ENCODE measurements around the gene KIF3C. TPM values are rescaled to one million over a fixed set of nuclear protein-coding genes. Genes with fewer than 3 reads are reported as not detected.
"Not testable (repeated sequence)": the region's sequence is repeated elsewhere in the genome, so short reads cannot be mapped to it uniquely, and the experiment has no call there.

The KIF3C gene
- total RNA-seq, 4 donors from 2014 or later = 3.6 to 6.7 (median 4.2) TPM

DNA sequence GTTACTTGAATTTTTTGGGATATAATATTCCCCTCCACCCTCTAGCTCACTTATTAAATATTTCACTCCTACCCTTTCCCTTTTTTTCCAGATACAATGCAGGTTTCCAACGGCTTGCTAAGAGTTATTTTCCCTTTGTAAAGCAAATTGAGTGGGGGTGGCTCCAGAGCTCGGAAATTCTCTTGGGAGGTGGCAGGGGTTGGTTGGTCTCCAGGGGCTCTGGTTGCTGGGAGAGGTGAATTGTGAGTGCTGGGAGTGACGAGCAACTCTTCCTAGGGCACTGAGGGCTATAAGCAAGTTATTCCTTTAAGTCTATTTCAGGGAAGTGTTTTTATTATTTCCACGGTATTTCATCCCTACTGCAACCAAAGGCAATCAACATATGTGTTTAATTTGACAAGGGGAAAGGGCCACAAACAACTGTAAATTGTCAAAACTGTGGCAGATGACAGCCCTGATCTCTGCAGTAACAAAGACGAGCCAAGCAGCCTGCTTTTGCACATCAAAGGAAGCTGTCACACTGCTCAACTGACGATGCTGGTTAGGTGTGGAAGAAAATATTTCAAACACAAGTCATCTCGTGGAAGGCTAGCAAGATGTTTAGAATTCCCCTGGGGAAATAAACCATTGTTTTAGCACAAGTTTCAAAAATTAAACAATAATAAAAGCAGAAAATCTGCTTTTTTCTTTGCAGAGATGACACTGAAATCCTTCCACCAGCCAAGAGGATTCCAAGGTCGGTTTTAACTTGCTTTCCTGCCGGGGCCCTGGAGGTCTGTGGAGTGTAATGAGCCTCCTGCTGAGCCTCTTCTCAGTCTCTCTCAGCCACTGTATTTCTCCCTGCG, 69.2 kb downstream of the KIF3C start:
- TF ChIP-seq, protein P1, sequence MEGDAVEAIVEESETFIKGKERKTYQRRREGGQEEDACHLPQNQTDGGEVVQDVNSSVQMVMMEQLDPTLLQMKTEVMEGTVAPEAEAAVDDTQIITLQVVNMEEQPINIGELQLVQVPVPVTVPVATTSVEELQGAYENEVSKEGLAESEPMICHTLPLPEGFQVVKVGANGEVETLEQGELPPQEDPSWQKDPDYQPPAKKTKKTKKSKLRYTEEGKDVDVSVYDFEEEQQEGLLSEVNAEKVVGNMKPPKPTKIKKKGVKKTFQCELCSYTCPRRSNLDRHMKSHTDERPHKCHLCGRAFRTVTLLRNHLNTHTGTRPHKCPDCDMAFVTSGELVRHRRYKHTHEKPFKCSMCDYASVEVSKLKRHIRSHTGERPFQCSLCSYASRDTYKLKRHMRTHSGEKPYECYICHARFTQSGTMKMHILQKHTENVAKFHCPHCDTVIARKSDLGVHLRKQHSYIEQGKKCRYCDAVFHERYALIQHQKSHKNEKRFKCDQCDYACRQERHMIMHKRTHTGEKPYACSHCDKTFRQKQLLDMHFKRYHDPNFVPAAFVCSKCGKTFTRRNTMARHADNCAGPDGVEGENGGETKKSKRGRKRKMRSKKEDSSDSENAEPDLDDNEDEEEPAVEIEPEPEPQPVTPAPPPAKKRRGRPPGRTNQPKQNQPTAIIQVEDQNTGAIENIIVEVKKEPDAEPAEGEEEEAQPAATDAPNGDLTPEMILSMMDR (IDR thresholded peaks at IDR 0.05) = no peak
- no peak for TF ChIP-seq POLR2A (IDR thresholded peaks at IDR 0.05)
- WGBS, 2 donors = 20 to 26% methylated on average over 10 of the region's 10 CpGs
- intact Hi-C loops (cut with DNase I; ENCODE audit: low total_unique reads) = no loop called here
- no peak for DNase-seq (ENCODE audit: low spot score in 2 of 2)
- no peak overlapping the region for H3K4me3 ChIP-seq (ENCODE audit: low read depth, poor library complexity, severe bottlenecking)

DNA sequence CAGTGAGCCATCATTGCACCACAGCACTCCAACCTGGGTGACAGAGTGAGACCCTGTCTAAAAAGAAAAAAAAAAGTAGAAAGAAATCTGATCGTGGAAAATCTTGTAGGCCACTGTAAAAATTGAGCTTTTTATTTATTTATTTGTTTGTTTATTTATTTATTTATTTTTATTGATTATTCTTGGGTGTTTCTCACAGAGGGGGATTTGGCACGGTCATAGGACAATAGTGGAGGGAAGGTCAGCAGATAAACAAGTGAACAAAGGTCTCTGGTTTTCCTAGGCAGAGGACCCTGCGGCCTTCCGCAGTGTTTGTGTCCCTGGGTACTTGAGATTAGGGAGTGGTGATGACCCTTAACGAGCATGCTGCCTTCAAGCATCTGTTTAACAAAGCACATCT, 72.7 kb downstream of the KIF3C start:
- intact Hi-C loops (cut with DNase I; ENCODE audit: low total_unique reads); H3K4me3 ChIP-seq (ENCODE audit: low read depth, poor library complexity, severe bottlenecking); DNase-seq (ENCODE audit: low spot score in 2 of 2): not testable (repeated sequence)
- 62 to 84% methylated on average over 4 to 5 of the region's 5 CpGs for WGBS, 2 donors

DNA sequence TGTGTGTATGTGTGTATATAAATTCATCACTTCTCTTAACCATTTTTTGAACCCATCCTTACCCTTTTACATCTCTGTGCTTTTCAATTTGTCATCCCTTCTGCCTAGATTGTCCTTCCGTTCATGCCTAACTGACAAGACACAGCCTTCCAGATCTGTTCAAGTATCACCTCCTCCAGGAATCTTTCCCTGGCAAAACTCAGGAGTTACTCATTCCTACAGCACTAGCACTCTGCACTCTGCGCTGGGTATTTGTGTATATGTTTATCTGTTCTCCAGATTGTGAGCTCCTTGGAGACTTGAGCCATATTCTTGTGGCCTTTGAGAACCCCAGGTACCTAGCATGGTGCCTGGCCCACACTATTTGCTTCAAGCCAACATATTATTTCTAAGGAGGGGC, 77.2 kb downstream of the KIF3C start:
- DNase-seq (ENCODE audit: low spot score in 2 of 2) = no peak
- 70 to 90% methylated on average over 2 of the region's 2 CpGs for WGBS, 2 donors
- intact Hi-C loops (cut with DNase I; ENCODE audit: low total_unique reads) = no loop called here
- no peak for TF ChIP-seq POLR2A (IDR thresholded peaks at IDR 0.05)
- TF ChIP-seq, protein P1 (IDR thresholded peaks at IDR 0.05) = no peak
- H3K4me3 ChIP-seq (ENCODE audit: low read depth, poor library complexity, severe bottlenecking) = no peak overlapping the region

DNA sequence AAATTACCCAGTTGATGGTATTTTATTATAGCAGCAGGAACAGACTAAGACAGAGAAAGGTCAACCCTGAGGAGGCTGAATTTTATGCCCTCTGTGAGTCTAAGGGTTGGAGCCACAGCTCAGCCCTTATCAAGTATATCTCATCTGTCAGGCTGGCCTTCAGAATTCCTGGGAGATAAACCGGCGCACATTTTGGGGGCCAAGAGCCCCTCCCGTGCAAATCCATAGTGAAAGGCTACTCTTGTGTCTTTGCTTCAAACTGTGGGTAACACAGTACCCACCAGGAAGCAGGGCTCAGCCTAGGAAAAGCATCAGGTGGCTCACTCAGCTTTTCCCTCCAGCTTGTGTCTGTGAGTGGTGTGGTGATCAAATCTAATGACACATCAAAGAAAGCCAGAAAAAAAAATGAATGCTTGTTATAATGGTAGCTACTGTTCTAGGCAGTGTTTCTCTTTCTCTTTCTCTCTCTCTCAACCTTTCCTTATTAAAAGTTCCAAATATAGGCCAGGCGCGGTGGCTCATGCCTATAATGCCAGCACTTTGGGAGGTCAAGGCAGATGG, 79.0 kb downstream of the KIF3C start:
- WGBS, 2 donors = 84 to 88% methylated on average over 5 of the region's 5 CpGs
- TF ChIP-seq POLR2A (IDR thresholded peaks at IDR 0.05) = no peak
- TF ChIP-seq, protein P1 (IDR thresholded peaks at IDR 0.05) = no peak
- intact Hi-C loops (cut with DNase I; ENCODE audit: low total_unique reads) = no loop called here

DNA sequence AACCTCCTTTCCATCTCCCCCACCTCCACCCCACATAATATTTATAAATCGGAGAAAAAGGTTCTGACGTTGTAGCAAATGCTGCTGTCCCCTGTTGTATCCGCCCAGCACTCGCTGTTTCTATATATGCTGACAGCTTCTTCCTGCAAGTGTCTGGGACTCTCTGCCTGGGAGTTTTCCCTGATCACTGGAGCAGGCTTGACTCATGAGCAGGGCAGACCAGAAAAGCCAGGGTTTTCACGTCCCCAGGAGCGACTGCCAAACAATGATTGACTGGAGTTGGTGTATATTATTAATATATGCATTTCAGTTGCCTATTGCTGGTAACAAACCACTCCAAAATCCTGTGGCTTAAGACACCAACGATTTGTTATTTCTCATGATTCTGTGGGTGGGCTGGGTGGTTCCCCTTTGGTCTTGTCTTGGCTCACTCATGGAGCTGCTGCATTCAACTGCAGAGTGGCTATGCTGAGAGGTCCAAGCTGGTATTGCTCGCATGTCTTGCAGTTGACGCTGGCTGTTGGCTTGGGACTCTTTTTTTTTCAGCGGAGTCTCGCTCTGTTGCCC, 82.8 kb downstream of the KIF3C start:
- TF ChIP-seq, protein P1 (IDR thresholded peaks at IDR 0.05) = no peak
- no peak overlapping the region for H3K4me3 ChIP-seq (ENCODE audit: low read depth, poor library complexity, severe bottlenecking)
- WGBS, 2 donors = 59 to 62% methylated on average over 11 of the region's 11 CpGs
- intact Hi-C loops (cut with DNase I; ENCODE audit: low total_unique reads) = no loop called here
- no peak for DNase-seq (ENCODE audit: low spot score in 2 of 2)

More for the DNA sequence above, 79.0 kb downstream of the KIF3C start:
- no peak overlapping the region for H3K4me3 ChIP-seq (ENCODE audit: low read depth, poor library complexity, severe bottlenecking)
- no peak for DNase-seq (ENCODE audit: low spot score in 2 of 2)

DNA sequence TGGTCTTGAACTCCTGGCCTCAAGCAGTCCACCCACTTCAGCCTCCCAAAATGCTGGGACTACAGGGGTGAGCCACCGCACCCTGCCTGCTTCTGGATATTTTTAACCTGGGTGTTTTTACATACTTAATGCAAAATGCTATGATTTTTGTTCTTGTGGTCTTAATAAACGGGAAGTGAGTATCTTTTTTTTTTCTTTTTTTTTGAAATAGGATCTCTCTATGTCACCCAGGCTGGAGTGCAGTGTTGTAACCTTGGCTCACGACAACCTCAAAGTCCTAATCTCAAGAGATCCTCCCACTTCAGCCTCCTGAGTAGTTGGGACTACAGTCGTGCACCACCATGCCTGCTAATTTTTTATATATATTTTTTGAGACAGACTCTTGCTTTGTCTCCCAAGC, 84.8 kb downstream of the KIF3C start:
- intact Hi-C loops (cut with DNase I; ENCODE audit: low total_unique reads) = no loop called here
- TF ChIP-seq, protein P1 (IDR thresholded peaks at IDR 0.05) = no peak
- no peak for TF ChIP-seq POLR2A (IDR thresholded peaks at IDR 0.05)
- no peak for DNase-seq (ENCODE audit: low spot score in 2 of 2)
- H3K4me3 ChIP-seq (ENCODE audit: low read depth, poor library complexity, severe bottlenecking) = no peak overlapping the region
- WGBS, 2 donors = 79 to 82% methylated on average over 4 of the region's 4 CpGs

DNA sequence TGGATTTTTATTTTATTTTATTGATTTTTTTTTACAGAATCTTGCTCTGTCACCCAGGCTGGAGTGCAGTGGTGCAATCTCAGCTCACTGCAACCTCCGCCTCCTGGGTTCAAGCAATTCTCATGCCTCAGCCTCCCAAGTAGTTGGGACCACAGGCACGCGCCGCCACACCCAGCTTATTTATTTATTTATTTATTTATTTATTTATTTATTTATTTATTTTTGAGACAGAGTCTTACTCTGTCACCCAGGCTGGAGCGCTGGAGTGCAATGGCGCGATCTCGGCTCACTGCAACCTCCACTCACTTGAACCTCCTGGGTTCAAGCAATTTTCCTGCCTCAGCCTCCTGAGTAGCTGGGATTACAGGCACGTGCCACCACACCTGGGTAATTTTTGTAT, 86.0 kb downstream of the KIF3C start:
- H3K4me3 ChIP-seq (ENCODE audit: low read depth, poor library complexity, severe bottlenecking); intact Hi-C loops (cut with DNase I; ENCODE audit: low total_unique reads): not testable (repeated sequence)
- 85 to 95% methylated on average over 9 of the region's 9 CpGs for WGBS, 2 donors
- DNase-seq (ENCODE audit: low spot score in 2 of 2) = peak in 1 of 2 donors; percentile 15
